ENCODE measurements around the gene PRPF40A. TPM values are rescaled to one million over a fixed set of nuclear protein-coding genes. Genes with fewer than 3 reads are reported as not detected.

The PRPF40A gene
- total and polyA plus RNA-seq, 2 of the 8 experiments (the other 6 are each of a cell fraction or from before 2014, with no cell fraction given) = 85.5 to 176 TPM

DNA sequence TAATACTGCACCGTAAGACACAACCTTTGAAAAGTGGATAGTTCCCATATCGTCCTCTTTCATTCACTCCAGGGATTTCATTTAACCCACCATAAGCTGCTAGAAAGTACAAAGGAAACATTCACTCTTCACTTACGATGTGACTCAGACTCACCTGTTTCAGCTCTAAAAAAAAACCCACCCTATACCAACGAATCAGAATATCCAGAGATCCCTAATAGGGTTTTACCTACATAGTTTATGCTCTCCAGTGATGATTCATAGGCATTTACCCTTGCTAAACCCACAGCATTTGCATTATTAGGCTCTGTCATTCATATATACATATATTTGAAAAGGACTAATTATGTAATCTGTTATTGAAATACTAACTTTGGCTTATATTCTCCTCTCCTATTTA lies 60.2 kb downstream of the PRPF40A start:
- H2BK20ac ChIP-seq (ENCODE audit: low read length) = no peak overlapping the region
- CTCF ChIA-PET (ENCODE audit: partially characterized antibody) = no interaction called here
- no peak overlapping the region for H3K4ac ChIP-seq (replicated peaks; ENCODE audit: insufficient read length, low read depth, low read length)
- peaks cover 0 to 3% of the 10 kb centered on the region in 2 experiments for H4K20me1 ChIP-seq (replicated peaks in 1 of 2; ENCODE audit: control insufficient read depth in 1 of 2, insufficient read depth in 2 of 2, low read length in 2 of 2)
- no peaks in the 10 kb centered on the region for H3K79me2 ChIP-seq (ENCODE audit: control insufficient read depth in 1 of 2, insufficient read depth in 2 of 2, low read length in 2 of 2)
- peaks cover 19 to 90% (median 56%) of the 10 kb centered on the region in 4 experiments for H3K36me3 ChIP-seq (ENCODE audit: control insufficient read depth in 2 of 4, insufficient read depth in 4 of 4, low read length in 3 of 4)
- H3K4me3 ChIP-seq (ENCODE audit: extremely low read depth in 1 of 4, insufficient read depth in 2 of 4, low read depth in 3 of 4, low read length in 4 of 4) = no peak overlapping the region
- no peak overlapping the region for H3K23ac ChIP-seq (ENCODE audit: insufficient read length)
- POLR2A ChIA-PET (ENCODE audit: partially characterized antibody) = no interaction called here
- no peak overlapping the region for H3K9ac ChIP-seq (replicated peaks in 1 of 4; ENCODE audit: extremely low read depth in 1 of 4, low read depth in 3 of 4, low read length in 3 of 4)
- H3K27ac ChIP-seq (ENCODE audit: low read depth, low read length) = no peak overlapping the region
- FAIRE-seq (no peak), DNase-seq (ENCODE audit: low read depth in 1 of 2, low spot score in 2 of 2) (no peak)
- no peak overlapping the region for H2BK5ac ChIP-seq (ENCODE audit: low read depth, low read length)
- no peaks in the 10 kb centered on the region for H3K79me1 ChIP-seq (ENCODE audit: low read depth, low read length)
- no peak overlapping the region for H2BK15ac ChIP-seq (ENCODE audit: low read length)
- no peak overlapping the region for H3K56ac ChIP-seq (replicated peaks; ENCODE audit: insufficient read length, low read depth, low read length)
- H4K5ac ChIP-seq (ENCODE audit: insufficient read length, low read depth, low read length) = no peak overlapping the region
- no peaks in the 10 kb centered on the region for H3K4me1 ChIP-seq (replicated peaks in 1 of 4; ENCODE audit: control insufficient read depth in 3 of 4, insufficient read depth in 4 of 4, low read length in 3 of 4)
- H2BK120ac ChIP-seq (replicated peaks; ENCODE audit: low read depth, low read length) = no peak overlapping the region
- no peak overlapping the region for H3K14ac ChIP-seq (ENCODE audit: insufficient read length)
- H3K23me2 ChIP-seq (ENCODE audit: low read depth, low read length) = no peaks in the 10 kb centered on the region
- WGBS, 2 experiments (ENCODE audit: extremely low coverage in 1 of 2, insufficient coverage in 1 of 2, insufficient read length in 1 of 2, insufficient replicate concordance in 2 of 2, low coverage in 1 of 2, low lambda C conversion rate in 2 of 2, missing lambda C conversion rate in 1 of 2) = 90% methylated on average over 4 of the region's 4 CpGs; no CpG with 5 or more reads in 1 of the 2 experiments
- H3K27me3 ChIP-seq (replicated peaks in 1 of 4; ENCODE audit: control insufficient read depth in 3 of 4, extremely low read depth in 1 of 4, insufficient read depth in 3 of 4, low read length in 3 of 4) = no peaks in the 10 kb centered on the region
- H2BK12ac ChIP-seq (ENCODE audit: low read depth, low read length) = no peak overlapping the region
- H3K9me3 ChIP-seq (ENCODE audit: insufficient read depth in 2 of 2, low read depth in 1 of 2, low read length in 1 of 2) = no peaks in the 10 kb centered on the region
- H4K8ac ChIP-seq (ENCODE audit: extremely low read depth, insufficient read depth, low read length) = no peak overlapping the region
- no peak overlapping the region for H2AK5ac ChIP-seq (ENCODE audit: low read depth, low read length)
- H3K18ac ChIP-seq (ENCODE audit: extremely low read depth, low read length) = no peak overlapping the region
- no peak overlapping the region for H2AFZ ChIP-seq (ENCODE audit: low read length)
- no peak overlapping the region for H4K91ac ChIP-seq (replicated peaks; ENCODE audit: insufficient read length, low read length)
- no peak overlapping the region for H3K4me2 ChIP-seq (ENCODE audit: insufficient read depth in 1 of 2, low read depth in 2 of 2, low read length in 2 of 2)
- TF ChIP-seq EZH2 (IDR thresholded peaks at IDR 0.05; ENCODE audit: low read depth, low read length, severe bottlenecking) (no peak), ATF2 (IDR thresholded peaks at IDR 0.05; ENCODE audit: low read length) (no peak), JUN (IDR thresholded peaks at IDR 0.05; ENCODE audit: low read depth, low read length) (no peak), E2F6 (IDR thresholded peaks at IDR 0.05) (no peak), CHD2 (IDR thresholded peaks at IDR 0.05; ENCODE audit: low read length) (no peak), RFX5 (IDR thresholded peaks at IDR 0.05; ENCODE audit: borderline replicate concordance, low read depth, low read length) (no peak), NANOG (IDR thresholded peaks at IDR 0.05; ENCODE audit: insufficient read depth, low read depth, low read length, poor library complexity, severe bottlenecking) (no peak), BRCA1 (IDR thresholded peaks at IDR 0.05; ENCODE audit: low read depth, low read length) (no peak), GTF2F1 (IDR thresholded peaks at IDR 0.05; ENCODE audit: borderline replicate concordance, low read depth, low read length) (no peak), BACH1 (IDR thresholded peaks at IDR 0.05; ENCODE audit: low read length) (no peak)

Measured in H1 (cell line).